ENCODE measurements around the gene CARD9. TPM values are rescaled to one million over a fixed set of nuclear protein-coding genes. Genes with fewer than 3 reads are reported as not detected.

The CARD9 gene
- total RNA-seq, 3 donors from 2014 or later (not counting 1 experiment from before 2014, with no cell fraction given), result 1.6 to 4.2 (median 4.0) TPM

- 35% methylated on average over 13 of the region's 13 CpGs for WGBS (ENCODE audit: insufficient coverage)
- no peaks in the 10 kb centered on the region for H3K4me1 Mint-ChIP-seq
- DNase-seq (no peak), ATAC-seq (peak in 2 of 3 donors; percentile 6)
- Histone ChIP-seq H3K27me3 (ENCODE audit: control insufficient read depth, insufficient read depth, low read length) (peaks cover 6% of the 10 kb centered on the region), H3K4me1 (ENCODE audit: control insufficient read depth, insufficient read depth, low read length) (peaks cover 20% of the 10 kb centered on the region), H3K9me3 (ENCODE audit: control insufficient read depth, insufficient read depth, low read length) (no peaks in the 10 kb centered on the region), H3K36me3 (ENCODE audit: control insufficient read depth, insufficient read depth, low read length) (no peaks in the 10 kb centered on the region), H3K27ac (ENCODE audit: low read length) (no peak overlapping the region), H3K4me3 (ENCODE audit: low read length) (peak overlapping the region; percentile 7)
- no peak overlapping the region for H3K27ac Mint-ChIP-seq
- H3K4me3 Mint-ChIP-seq, result no peak overlapping the region
- peaks cover 0 to 3% of the 10 kb centered on the region in 2 donors for H3K27me3 Mint-ChIP-seq (ENCODE audit: low read depth in 2 of 2)
- intact Hi-C loops (cut with micrococcal nuclease), result no loop called here
- no peaks in the 10 kb centered on the region for H3K9me3 Mint-ChIP-seq
- no peaks in the 10 kb centered on the region for H3K36me3 Mint-ChIP-seq
- TF ChIP-seq CTCF (IDR thresholded peaks at IDR 0.05), result no peak
Measured at GRCh38 chr9:136328011-136328621, 45.4 kb downstream of the CARD9 start.

GRCh38 chr9:136327304-136327974 lies 46.0 kb downstream of the CARD9 start, which contains the start of gene GPSM1:
Gene GPSM1, plus strand, starts transcription at chr9:136327539. Its CDS starts 157 bp downstream, at chr9:136327696.
- under 1% methylated on average over 76 of the region's 88 CpGs for WGBS (ENCODE audit: insufficient coverage)
- Mint-ChIP-seq H3K27ac (no peak within 1 kb of the TSS), H3K36me3 (no peaks in the 10 kb centered on the region), H3K4me3 (peak within 1 kb of the TSS; percentile 74), H3K9me3 (no peaks in the 10 kb centered on the region), H3K4me1 (no peaks in the 10 kb centered on the region), H3K27me3 (ENCODE audit: low read depth in 2 of 2) (peaks cover 0 to 3% of the 10 kb centered on the region in 2 donors)
- intact Hi-C loops (cut with micrococcal nuclease), result no loop called here
- H3K9me3 ChIP-seq (ENCODE audit: control insufficient read depth, insufficient read depth, low read length), result no peaks in the 10 kb centered on the region
- peaks cover 6% of the 10 kb centered on the region for H3K27me3 ChIP-seq (ENCODE audit: control insufficient read depth, insufficient read depth, low read length)
- H3K4me3 ChIP-seq (ENCODE audit: low read length), result peak within 1 kb of the TSS; percentile 7
- no peaks in the 10 kb centered on the region for H3K36me3 ChIP-seq (ENCODE audit: control insufficient read depth, insufficient read depth, low read length)
- TF ChIP-seq CTCF (IDR thresholded peaks at IDR 0.05), result no peak
- H3K4me1 ChIP-seq (ENCODE audit: control insufficient read depth, insufficient read depth, low read length), result peaks cover 20% of the 10 kb centered on the region
- DNase-seq (peak; percentile 45 to 64), ATAC-seq (peak; percentile 44 to 78 (median 71))
- no peak within 1 kb of the TSS for H3K27ac ChIP-seq (ENCODE audit: low read length)

GRCh38 chr9:136326761-136327303 lies 46.6 kb downstream of the CARD9 start:
- H3K27ac ChIP-seq (ENCODE audit: low read length), result no peak overlapping the region
- DNase-seq (peak in 1 of 2 donors; percentile 18), ATAC-seq (peak in 2 of 3 donors; percentile 17 to 29)
- Mint-ChIP-seq H3K36me3 (no peaks in the 10 kb centered on the region), H3K27me3 (ENCODE audit: low read depth in 2 of 2) (peaks cover 0 to 3% of the 10 kb centered on the region in 2 donors), H3K9me3 (no peaks in the 10 kb centered on the region), H3K4me3 (peak overlapping the region; percentile 74), H3K27ac (no peak overlapping the region), H3K4me1 (no peaks in the 10 kb centered on the region)
- H3K4me1 ChIP-seq (ENCODE audit: control insufficient read depth, insufficient read depth, low read length), result peaks cover 20% of the 10 kb centered on the region
- H3K4me3 ChIP-seq (ENCODE audit: low read length), result no peak overlapping the region
- TF ChIP-seq CTCF (IDR thresholded peaks at IDR 0.05), result no peak
- intact Hi-C loops (cut with micrococcal nuclease), result no loop called here
- H3K9me3 ChIP-seq (ENCODE audit: control insufficient read depth, insufficient read depth, low read length), result no peaks in the 10 kb centered on the region
- peaks cover 6% of the 10 kb centered on the region for H3K27me3 ChIP-seq (ENCODE audit: control insufficient read depth, insufficient read depth, low read length)
- WGBS (ENCODE audit: insufficient coverage), result 19% methylated on average over 17 of the region's 17 CpGs
- H3K36me3 ChIP-seq (ENCODE audit: control insufficient read depth, insufficient read depth, low read length), result no peaks in the 10 kb centered on the region
